Activated naive CD4-positive, alpha-beta T cell treated with anti-CD3 and anti-CD28 coated beads, Interleukin-2, amount 10 ng/mL, durations not matched to agents 7 days and 5 days (primary cell): Measurements from ENCODE around the gene SLC19A1.
A peak's percentile ranks its signal among the peaks of the same experiment; 100 is the strongest.

Experiments used
- CTCF ChIA-PET: fragments of 350-600 bp; sonication (Branson Sonifier 250); formaldehyde crosslinking; loops from one replicate; lab custom pipeline; 2021; ENCODE audit warnings: antibody characterized with exemption; lab: Charles Lee
- DNase-seq: peaks from one replicate; pipeline ENCODE4 v3.0.0-alpha.2; 2020
- H3K27ac Mint-ChIP-seq: one replicate; pipeline ENCODE4 v1.8.0; 2021; ENCODE audit warnings: mild to moderate bottlenecking, moderate library complexity, mixed read lengths
- H3K27me3 Mint-ChIP-seq: one replicate; pipeline ENCODE4 v1.8.0; 2021; ENCODE audit warnings: mild to moderate bottlenecking, mixed read lengths
- H3K36me3 Mint-ChIP-seq: one replicate; pipeline ENCODE4 v1.8.0; 2021; ENCODE audit warnings: mixed read lengths
- H3K4me1 Mint-ChIP-seq: one replicate; pipeline ENCODE4 v1.8.0; 2021; ENCODE audit warnings: mixed read lengths
- H3K4me3 Mint-ChIP-seq: one replicate; pipeline ENCODE4 v1.8.0; 2021; ENCODE audit warnings: mild to moderate bottlenecking, moderate library complexity, mixed read lengths
- H3K9me3 Mint-ChIP-seq: one replicate; pipeline ENCODE4 v1.8.0; 2021; ENCODE audit warnings: mixed read lengths

The SLC19A1 gene

DNA sequence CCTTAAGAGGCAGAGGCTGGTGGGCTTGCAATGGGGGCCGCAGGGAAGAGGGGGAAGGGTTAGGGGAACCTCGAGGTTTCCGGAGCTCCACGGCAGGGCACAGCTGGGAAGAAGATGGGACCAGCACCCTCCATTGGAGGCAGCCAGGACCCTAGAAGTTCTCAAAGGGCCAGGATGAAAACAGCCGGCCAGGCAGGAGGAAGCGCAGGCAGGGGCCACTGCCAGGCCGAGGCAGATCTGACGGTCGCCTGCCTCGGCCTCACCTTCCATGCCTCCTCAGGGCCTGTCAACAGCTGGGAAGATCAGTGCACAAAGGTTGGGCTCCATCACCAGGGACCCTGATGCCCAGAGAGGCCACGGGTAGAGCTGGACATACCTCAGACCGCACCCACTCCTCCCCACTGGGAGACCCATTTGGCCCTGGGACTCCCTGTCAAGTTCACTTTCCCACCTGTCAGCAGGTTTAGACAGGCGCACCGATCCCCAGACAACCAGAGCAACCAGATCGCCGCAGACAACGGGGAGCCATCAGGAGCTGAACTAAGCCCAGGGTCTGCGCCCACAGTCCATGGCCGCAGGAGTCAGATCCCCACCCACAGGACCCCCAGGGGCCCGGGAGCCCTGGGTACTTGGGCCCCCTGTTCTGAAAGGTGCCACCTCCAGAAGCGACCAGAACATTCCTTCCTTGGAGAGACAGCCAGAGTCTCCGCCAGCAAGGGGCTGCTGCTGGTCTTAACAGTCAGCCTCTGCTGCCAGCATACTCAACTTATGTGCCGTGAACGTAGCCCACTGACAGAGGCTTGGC, 2.2 kb downstream of the SLC19A1 start:
- Mint-ChIP-seq H3K36me3 (peaks cover 12% of the 10 kb centered on the region), H3K27me3 (no peaks in the 10 kb centered on the region), H3K4me1 (peaks cover 24% of the 10 kb centered on the region), H3K27ac (peak overlapping the region; percentile 70), H3K4me3 (peak overlapping the region; percentile 71), H3K9me3 (no peaks in the 10 kb centered on the region)
- CTCF ChIA-PET = interaction anchor here (1.3 kb wide), 1 partner anchor 57 kb away, joined by 3 read pairs; no protein-coding TSS in a partner anchor
- DNase-seq = peak; percentile 17

DNA sequence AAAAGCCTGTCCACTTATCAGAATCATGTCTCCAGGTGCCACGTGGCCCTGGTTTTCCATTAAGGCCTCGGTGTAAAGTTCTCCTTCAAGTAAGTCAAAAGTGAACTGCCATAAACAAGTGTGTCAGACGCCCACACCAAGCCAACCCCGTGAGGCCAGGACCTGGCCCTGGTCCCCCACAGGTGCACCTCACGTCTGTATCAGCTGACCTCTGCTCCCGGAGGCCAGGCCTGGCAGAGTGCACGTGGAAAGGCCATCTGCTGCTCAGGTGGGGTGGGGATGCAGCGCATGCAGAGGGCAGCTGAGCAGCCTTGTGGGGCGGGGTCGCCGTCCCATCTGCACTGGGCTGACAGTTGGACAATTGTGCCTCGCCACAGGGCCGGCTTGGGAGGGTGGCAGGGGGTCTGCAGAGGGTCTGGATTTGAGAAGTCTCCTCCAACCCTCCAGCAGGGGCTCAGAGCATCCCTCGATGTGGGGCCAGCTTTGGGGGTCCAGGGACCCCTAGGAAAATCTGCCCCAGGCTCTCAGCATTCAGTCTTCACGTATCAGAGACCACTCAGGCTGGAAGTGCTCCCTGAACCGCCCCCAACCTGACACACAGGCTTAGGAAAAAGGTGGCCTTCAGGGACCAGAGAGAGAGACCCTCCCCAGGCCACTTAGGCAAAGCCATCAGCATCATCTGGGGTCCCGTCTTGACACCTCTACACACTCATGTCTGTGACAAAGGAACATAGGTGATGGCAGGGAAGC, 3.0 kb downstream of the SLC19A1 start:
- Mint-ChIP-seq H3K27ac (no peak overlapping the region), H3K4me1 (peaks cover 24% of the 10 kb centered on the region), H3K36me3 (peaks cover 17% of the 10 kb centered on the region), H3K4me3 (no peak overlapping the region), H3K9me3 (no peaks in the 10 kb centered on the region), H3K27me3 (no peaks in the 10 kb centered on the region)
- CTCF ChIA-PET = interaction anchor here (1.3 kb wide), 1 partner anchor 57 kb away, joined by 3 read pairs; no protein-coding TSS in a partner anchor
- peak; percentile 18 for DNase-seq

DNA sequence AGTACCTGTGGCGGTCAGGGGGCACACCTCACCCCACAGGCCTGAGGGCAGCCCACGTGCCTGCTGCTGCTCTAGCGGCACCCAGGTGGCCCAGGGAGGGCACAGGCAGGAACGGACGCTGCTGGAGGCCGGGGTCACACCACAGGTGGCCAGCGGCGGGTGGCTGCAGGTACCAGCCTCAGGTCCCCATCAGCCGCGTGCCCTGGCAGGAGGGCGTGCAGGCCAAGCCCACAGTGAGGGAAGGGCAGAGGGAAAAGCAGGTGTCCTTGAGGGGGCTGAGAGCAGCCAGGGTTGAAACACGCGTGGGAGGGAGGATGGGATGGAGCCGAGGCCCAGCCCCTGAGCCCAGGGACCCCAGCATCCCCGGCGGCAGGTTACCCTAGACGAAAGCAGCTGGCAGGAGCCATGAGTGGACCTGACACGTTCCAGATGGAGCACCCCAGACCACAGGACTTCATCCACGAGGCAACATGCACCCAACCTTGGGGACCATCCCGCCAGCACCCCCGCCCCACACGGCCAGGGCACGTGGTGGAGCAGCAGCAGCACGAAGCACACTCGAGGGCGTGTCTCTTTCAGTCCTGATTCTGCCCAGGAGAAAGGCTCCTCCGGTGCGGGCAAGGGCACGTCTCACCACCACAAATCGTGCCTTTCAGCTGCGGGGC, 3.7 kb downstream of the SLC19A1 start:
- Mint-ChIP-seq H3K4me3 (no peak overlapping the region), H3K27me3 (no peaks in the 10 kb centered on the region), H3K36me3 (peaks cover 17% of the 10 kb centered on the region), H3K9me3 (no peaks in the 10 kb centered on the region), H3K4me1 (peaks cover 23% of the 10 kb centered on the region), H3K27ac (no peak overlapping the region)
- CTCF ChIA-PET = no interaction called here
- peak; percentile 18 for DNase-seq

DNA sequence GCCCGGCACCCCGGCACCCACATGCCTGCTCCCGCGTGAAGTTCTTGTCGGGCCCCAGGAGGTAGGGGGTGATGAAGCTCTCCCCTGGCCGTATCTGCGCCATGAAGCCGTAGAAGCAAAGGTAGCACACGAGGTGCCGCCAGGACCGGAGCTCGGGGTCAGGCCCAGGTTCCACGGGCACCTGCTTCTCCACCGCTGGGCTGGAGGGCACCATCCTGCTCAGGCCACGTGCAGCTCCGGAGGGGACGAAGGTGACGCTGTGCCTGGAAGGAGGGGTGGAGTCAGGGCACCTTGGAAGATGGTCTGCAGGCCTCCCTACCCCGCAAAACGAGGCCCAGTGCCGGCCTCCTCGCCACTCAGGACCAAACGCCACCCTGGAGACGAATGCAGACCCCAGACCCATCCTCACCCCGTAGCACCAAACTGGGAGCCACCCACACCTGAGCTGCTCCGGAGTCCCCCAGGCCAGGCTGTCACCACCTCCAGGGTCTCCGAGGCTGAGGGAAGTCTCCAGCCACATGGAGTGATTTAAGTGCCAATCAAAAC, 4.4 kb downstream of the SLC19A1 start:
- Mint-ChIP-seq H3K27me3 (no peaks in the 10 kb centered on the region), H3K36me3 (peaks cover 17% of the 10 kb centered on the region), H3K27ac (no peak overlapping the region), H3K4me3 (no peak overlapping the region), H3K4me1 (peaks cover 27% of the 10 kb centered on the region), H3K9me3 (no peaks in the 10 kb centered on the region)
- DNase-seq = no peak
- CTCF ChIA-PET = no interaction called here

DNA sequence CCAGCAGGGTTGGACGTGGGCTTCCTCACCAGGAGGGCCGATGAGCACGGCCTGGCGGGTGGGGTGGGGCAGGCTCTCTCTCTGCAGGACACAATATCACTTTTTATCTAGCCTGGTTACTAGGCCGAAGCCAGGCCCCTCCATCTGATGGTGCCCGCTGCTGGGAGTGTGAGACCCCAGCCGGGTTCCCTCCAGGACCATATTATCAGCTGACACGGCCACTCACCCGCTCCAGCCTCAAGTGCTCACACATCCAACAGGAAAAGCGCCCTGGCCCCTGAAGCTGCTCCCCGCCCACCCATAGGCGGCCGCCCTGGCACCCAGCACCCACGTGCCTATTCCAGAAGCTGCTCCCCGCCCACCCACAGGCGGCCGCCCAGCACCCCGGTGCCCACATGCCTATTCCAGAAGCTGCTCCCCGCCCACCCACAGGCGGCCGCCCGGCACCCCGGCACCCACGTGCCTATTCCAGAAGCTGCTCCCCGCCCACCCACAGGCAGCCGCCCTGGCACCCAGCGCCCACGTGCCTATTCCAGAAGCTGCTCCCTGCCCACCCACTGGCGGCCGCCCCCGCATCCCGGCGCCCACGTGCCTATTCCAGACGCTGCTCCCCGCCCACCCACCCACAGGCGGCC, 5.0 kb downstream of the SLC19A1 start:
- H3K9me3 Mint-ChIP-seq = no peaks in the 10 kb centered on the region
- no peaks in the 10 kb centered on the region for H3K27me3 Mint-ChIP-seq
- peak; percentile 11 for DNase-seq
- CTCF ChIA-PET = no interaction called here
- peaks cover 33% of the 10 kb centered on the region for H3K4me1 Mint-ChIP-seq
- H3K27ac Mint-ChIP-seq = no peak overlapping the region
- no peak overlapping the region for H3K4me3 Mint-ChIP-seq
- H3K36me3 Mint-ChIP-seq = peaks cover 19% of the 10 kb centered on the region

DNA sequence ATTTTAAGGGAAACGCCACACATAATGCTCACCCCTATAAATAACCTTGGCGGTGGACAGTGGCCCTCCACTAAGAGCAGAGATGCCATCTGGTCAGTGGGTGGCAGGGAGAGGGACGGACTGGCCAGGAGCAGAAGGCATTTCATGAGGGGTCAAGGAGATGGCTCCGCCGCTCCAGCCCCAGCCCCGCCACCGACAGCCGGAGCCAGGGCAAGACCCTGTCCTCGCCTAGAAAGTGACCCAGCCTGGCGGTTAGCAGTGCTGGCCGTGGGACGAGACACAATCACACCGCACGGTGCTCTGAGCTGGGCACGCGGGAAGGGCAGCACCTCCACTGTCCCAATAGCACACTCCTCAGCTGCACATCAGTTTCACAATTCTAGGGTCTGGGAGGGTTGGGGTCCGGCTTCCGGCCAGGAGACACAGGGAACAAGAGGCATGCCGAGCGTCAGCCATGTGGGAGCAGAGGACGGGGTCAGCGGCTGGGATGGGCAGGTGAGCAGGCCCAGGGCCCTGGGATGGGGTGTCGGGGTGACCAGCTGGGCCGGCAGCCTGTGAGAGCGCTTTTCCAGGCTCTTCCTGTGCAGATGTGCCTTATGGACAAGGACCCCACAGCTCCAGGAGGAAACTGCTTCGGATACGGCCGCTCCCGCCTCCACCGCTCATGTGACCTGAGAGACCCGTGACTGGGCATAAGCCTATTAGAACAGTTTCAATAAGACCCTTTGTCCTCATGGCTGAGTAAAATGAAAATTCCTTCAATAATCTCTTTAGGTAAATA, 5.7 kb downstream of the SLC19A1 start:
- DNase-seq = no peak

DNA sequence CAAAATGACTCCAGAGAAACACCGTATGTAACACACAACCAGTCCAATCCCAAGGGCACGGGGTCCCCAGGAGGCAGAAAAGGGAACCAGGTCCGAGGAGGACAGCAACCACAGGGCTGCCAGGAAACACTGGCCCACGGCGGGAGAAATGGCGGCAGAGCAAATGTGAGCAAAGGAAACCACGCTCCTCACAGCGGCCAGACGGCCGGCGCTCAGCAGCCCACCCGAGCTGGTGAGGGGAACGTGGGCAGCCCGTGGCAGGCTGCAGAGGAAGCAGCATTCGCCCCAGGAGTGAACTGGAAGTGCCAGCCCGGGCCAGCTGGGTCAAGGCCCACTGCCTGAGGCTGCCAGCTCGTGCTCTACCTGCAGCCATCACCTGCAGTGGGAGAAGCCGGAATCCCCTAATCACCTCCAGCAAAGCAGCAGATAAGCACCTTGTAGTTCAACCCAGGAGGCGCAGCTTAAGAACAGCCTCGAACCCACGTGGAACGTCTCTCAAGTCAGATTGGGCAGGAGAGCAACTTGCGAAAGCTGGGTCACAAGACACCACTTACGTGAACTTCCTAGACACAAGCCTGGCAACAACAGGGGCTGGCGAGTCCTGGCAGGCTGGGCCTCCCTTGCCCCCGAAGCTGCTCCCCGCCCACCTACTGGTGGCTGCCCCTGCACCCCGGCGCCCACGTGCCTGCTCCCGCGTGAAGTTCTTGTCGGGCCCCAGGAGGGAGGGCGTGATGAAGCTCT, 6.7 kb downstream of the SLC19A1 start:
- CTCF ChIA-PET = no interaction called here
- peaks cover 27% of the 10 kb centered on the region for H3K4me1 Mint-ChIP-seq
- no peak for DNase-seq
- H3K27me3 Mint-ChIP-seq = no peaks in the 10 kb centered on the region
- H3K9me3 Mint-ChIP-seq = no peaks in the 10 kb centered on the region
- no peak overlapping the region for H3K27ac Mint-ChIP-seq
- H3K36me3 Mint-ChIP-seq = peaks cover 25% of the 10 kb centered on the region
- H3K4me3 Mint-ChIP-seq = no peak overlapping the region

More for the DNA sequence above, 5.7 kb downstream of the SLC19A1 start:
- H3K36me3 Mint-ChIP-seq = peaks cover 23% of the 10 kb centered on the region
- no peaks in the 10 kb centered on the region for H3K27me3 Mint-ChIP-seq
- peaks cover 37% of the 10 kb centered on the region for H3K4me1 Mint-ChIP-seq
- CTCF ChIA-PET = no interaction called here
- peak overlapping the region; percentile 58 for H3K27ac Mint-ChIP-seq
- no peaks in the 10 kb centered on the region for H3K9me3 Mint-ChIP-seq
- H3K4me3 Mint-ChIP-seq = no peak overlapping the region

DNA sequence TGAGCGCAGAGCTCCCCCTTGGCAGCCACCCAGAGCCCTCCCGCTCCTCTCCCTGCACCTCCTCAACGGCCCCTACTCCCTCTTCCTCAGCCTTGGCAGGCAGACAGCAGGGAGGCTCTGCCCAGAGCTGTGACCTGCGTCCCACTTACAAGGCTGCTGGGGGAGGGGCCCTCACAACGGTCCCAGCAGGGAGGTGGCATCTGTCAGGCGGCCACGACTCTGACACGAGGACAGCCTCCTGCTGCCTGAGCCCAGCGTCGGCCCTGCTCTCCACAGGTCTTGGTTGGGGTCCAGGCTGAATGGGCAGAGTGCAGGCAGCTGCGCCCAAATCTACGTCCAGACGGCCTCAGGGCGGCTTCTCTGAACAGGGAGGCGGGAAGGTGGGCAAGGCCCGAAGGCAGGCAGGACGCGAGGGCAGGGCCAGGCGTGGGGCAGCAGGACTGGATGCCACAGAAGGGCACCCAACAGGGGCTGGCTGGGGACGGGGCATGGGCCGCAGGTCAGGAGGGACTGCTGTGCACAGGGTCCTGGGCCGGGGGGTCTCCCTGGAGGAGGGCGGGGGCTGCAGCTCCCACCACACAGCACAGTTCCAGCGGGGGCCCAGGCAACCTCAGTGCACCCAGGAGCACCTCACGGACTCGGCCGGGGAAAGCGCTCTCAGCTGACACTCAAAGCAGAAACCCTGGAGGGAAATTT, 7.5 kb downstream of the SLC19A1 start:
- no peaks in the 10 kb centered on the region for H3K9me3 Mint-ChIP-seq
- H3K36me3 Mint-ChIP-seq = peaks cover 25% of the 10 kb centered on the region
- CTCF ChIA-PET = no interaction called here
- DNase-seq = no peak
- H3K27ac Mint-ChIP-seq = no peak overlapping the region
- peaks cover 20% of the 10 kb centered on the region for H3K4me1 Mint-ChIP-seq
- no peaks in the 10 kb centered on the region for H3K27me3 Mint-ChIP-seq
- no peak overlapping the region for H3K4me3 Mint-ChIP-seq

DNA sequence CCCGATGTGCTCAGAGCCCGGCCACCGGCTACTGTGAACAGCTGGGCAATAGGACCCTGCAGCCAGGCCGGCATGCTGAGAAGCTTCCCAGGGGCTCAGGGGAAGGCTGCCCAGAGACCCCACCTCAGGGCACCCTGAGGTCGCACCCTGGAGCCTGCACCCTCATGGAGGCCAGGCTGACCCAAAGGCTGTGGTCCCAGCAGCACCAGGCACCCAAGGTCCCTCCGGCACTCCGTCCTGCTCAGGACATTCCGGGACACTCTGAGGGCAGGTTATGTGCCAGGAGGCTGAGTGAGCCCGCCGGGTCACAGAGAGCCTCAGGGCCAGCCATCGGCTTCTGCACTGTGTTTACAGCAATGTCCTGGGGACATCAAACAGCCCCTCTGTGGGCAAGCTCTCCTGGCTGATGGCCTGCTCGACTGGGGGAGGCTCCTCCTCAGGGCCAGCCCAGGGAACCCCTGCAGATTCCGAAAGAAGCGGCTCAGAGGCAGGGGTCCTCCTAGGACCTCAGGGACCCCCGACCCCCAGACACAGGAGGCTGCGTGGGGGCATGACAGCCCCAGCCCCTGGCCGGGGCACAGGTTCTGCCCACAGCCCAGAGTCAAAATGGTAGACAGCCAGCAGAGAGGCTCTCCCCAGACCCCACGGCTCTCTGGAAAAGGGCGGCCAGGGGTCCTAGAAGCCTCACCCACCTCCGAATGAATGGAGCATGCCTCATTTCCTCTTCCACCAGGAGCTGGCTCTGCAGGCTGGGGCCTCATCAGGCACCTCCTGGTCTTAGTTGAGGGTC, 8.2 kb downstream of the SLC19A1 start:
- CTCF ChIA-PET = no interaction called here
- H3K27me3 Mint-ChIP-seq = no peaks in the 10 kb centered on the region
- peaks cover 25% of the 10 kb centered on the region for H3K36me3 Mint-ChIP-seq
- no peak overlapping the region for H3K27ac Mint-ChIP-seq
- H3K4me1 Mint-ChIP-seq = peaks cover 18% of the 10 kb centered on the region
- H3K9me3 Mint-ChIP-seq = no peaks in the 10 kb centered on the region
- no peak overlapping the region for H3K4me3 Mint-ChIP-seq
- DNase-seq = peak; percentile 10

DNA sequence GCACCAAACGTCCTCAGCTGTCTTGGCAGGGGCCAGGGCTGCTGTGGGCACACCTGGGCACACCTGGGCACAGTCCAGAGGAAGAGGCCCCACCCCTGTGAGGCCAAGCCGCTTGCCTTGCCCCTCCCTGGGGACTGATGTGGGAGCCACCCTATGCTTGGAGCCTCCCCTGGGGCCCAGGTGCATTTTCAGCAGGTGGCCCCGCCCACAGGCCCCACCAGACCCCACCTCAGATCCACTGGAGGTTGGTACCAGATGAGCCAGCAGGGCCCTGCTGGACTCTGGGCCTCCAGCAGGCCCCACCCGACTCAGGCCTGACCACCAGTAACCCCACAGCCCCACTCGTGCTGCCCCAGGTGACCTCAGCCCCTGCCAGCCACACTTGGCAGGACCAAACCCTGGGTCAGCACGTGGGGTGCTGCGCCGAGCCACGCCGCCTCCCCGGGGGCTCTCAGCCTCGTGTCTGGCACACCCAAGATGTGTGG, 8.8 kb downstream of the SLC19A1 start:
- peak; percentile 20 for DNase-seq
- H3K36me3 Mint-ChIP-seq = peaks cover 25% of the 10 kb centered on the region
- H3K27ac Mint-ChIP-seq = peak overlapping the region; percentile 93
- no peaks in the 10 kb centered on the region for H3K27me3 Mint-ChIP-seq
- H3K9me3 Mint-ChIP-seq = no peaks in the 10 kb centered on the region
- H3K4me3 Mint-ChIP-seq = no peak overlapping the region
- H3K4me1 Mint-ChIP-seq = peaks cover 18% of the 10 kb centered on the region
- CTCF ChIA-PET = no interaction called here

DNA sequence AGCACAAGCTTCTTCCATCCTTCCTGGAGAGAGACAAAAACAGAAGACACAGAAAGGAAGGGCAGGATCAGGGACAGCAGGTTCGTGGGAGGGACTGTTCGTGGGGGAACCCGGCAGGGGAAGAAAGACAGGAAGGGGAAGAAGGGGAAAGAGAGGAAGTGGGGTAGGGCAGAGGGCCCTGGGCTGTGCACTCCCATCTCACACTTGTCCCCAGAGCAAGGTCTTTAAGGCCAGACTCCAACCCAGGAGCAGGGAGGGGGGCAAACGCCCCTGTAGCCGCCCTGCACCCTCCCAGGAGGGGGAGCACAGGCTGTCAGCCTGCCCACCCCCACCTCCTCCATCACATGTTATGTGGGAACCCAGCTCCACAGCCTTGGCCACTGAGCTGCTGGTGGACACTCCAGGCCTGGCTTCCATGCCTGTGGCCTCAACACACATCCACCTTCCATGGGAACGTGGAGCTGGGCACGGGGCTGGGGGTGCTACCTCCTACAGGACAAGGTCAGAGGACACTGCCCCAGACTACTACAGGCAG, 9.3 kb downstream of the SLC19A1 start:
- CTCF ChIA-PET = no interaction called here
- Mint-ChIP-seq H3K36me3 (peaks cover 28% of the 10 kb centered on the region), H3K4me1 (peaks cover 18% of the 10 kb centered on the region), H3K27ac (peak overlapping the region; percentile 93), H3K4me3 (no peak overlapping the region), H3K9me3 (no peaks in the 10 kb centered on the region), H3K27me3 (no peaks in the 10 kb centered on the region)
- no peak for DNase-seq
